ENCODE results near the gene IPO13.

IPO13 gene

DNA sequence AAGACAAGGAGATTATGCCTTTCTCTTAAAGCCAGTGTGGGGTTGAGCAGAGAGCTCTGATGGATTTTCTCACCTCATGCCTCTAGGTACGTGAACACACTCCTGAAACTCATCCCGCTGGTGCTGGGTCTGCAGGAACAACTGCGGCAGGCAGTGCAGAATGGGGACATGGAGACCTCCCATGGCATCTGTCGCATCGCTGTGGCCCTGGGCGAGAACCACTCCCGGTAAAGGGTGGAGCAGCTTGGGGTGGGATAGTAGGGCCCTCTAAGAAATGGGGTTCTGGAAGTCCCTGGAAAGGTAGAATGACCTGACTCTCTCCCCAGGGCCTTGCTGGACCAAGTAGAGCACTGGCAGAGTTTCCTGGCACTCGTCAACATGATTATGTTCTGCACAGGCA lies 9.5 kb downstream of the IPO13 start:
- H3K9me3 ChIP-seq (replicated peaks; ENCODE audit: insufficient read depth, low read length): no peaks in the 10 kb centered on the region
- H3F3A ChIP-seq (ENCODE audit: insufficient read depth, low read length): no peaks in the 10 kb centered on the region
- H3K4me1 ChIP-seq (ENCODE audit: low read length): no peaks in the 10 kb centered on the region
- no peaks in the 10 kb centered on the region for H3K9me2 ChIP-seq (replicated peaks; ENCODE audit: insufficient read depth, low read length)
- H3K9ac ChIP-seq (ENCODE audit: low read length): no peak overlapping the region
- H4K20me1 ChIP-seq (ENCODE audit: insufficient read depth, low read length): no peaks in the 10 kb centered on the region
- no peaks in the 10 kb centered on the region for H3K27me3 ChIP-seq (replicated peaks; ENCODE audit: insufficient read depth, low read length)
- no peak overlapping the region for H3K4me3 ChIP-seq (ENCODE audit: low read length)
- no peak overlapping the region for H3K27ac ChIP-seq (ENCODE audit: low read length)
- H2AFZ ChIP-seq (ENCODE audit: low read length): no peak overlapping the region
- H3K79me2 ChIP-seq (ENCODE audit: low read length): no peaks in the 10 kb centered on the region
- no peaks in the 10 kb centered on the region for H3K36me3 ChIP-seq (replicated peaks; ENCODE audit: insufficient read depth, low read length)
- H3K4me2 ChIP-seq (ENCODE audit: low read depth, low read length): no peak overlapping the region
- no peak for DNase-seq
- no peak for TF ChIP-seq EZH2phosphoT487 (IDR thresholded peaks at IDR 0.05; ENCODE audit: low read length)
- no peak for TF ChIP-seq EZH2 (optimal IDR thresholded peaks at IDR 0.05; ENCODE audit: low read depth, low read length)
- TF ChIP-seq, protein P1, sequence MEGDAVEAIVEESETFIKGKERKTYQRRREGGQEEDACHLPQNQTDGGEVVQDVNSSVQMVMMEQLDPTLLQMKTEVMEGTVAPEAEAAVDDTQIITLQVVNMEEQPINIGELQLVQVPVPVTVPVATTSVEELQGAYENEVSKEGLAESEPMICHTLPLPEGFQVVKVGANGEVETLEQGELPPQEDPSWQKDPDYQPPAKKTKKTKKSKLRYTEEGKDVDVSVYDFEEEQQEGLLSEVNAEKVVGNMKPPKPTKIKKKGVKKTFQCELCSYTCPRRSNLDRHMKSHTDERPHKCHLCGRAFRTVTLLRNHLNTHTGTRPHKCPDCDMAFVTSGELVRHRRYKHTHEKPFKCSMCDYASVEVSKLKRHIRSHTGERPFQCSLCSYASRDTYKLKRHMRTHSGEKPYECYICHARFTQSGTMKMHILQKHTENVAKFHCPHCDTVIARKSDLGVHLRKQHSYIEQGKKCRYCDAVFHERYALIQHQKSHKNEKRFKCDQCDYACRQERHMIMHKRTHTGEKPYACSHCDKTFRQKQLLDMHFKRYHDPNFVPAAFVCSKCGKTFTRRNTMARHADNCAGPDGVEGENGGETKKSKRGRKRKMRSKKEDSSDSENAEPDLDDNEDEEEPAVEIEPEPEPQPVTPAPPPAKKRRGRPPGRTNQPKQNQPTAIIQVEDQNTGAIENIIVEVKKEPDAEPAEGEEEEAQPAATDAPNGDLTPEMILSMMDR (IDR thresholded peaks at IDR 0.05; ENCODE audit: low read length): no peak

DNA sequence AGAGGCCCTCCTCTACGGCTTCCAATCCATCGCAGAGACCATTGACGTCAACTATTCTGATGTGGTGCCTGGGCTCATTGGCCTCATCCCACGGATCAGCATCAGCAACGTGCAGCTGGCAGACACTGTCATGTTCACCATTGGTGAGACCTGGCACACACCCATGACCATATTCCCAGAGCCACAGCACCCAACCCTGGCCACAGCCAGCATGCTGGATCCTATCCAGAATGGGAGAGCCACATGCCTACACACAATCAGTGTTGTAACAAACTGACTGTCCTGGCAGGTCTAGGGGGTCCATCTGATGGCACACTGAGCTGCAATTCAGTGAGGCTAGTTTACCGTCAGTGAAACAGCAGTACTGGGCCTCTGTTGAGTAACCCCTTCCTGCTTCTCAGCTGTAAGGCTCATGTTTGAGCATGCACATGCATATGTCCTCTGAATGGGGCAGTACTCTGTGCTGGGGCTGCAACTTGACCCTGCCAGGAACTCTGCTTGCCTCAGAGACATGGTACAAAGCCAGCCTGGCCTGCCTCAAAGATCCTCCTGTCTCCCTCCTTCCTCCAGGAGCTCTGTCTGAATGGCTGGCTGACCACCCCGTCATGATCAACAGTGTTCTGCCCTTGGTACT lies 10.8 kb downstream of the IPO13 start:
- Histone ChIP-seq H3K4me2 (ENCODE audit: low read depth, low read length) (no peak overlapping the region), H3K36me3 (replicated peaks; ENCODE audit: insufficient read depth, low read length) (no peaks in the 10 kb centered on the region), H3K9me2 (replicated peaks; ENCODE audit: insufficient read depth, low read length) (no peaks in the 10 kb centered on the region), H3K27me3 (replicated peaks; ENCODE audit: insufficient read depth, low read length) (no peaks in the 10 kb centered on the region), H3F3A (ENCODE audit: insufficient read depth, low read length) (no peaks in the 10 kb centered on the region), H3K9me3 (replicated peaks; ENCODE audit: insufficient read depth, low read length) (no peaks in the 10 kb centered on the region), H3K9ac (ENCODE audit: low read length) (no peak overlapping the region), H2AFZ (ENCODE audit: low read length) (no peak overlapping the region), H3K79me2 (ENCODE audit: low read length) (no peaks in the 10 kb centered on the region), H3K4me3 (ENCODE audit: low read length) (no peak overlapping the region), H4K20me1 (ENCODE audit: insufficient read depth, low read length) (no peaks in the 10 kb centered on the region), H3K4me1 (ENCODE audit: low read length) (no peaks in the 10 kb centered on the region), H3K27ac (ENCODE audit: low read length) (no peak overlapping the region)
- no peak for TF ChIP-seq EZH2 (optimal IDR thresholded peaks at IDR 0.05; ENCODE audit: low read depth, low read length)
- TF ChIP-seq EZH2phosphoT487 (IDR thresholded peaks at IDR 0.05; ENCODE audit: low read length): no peak
- no peak for DNase-seq

DNA sequence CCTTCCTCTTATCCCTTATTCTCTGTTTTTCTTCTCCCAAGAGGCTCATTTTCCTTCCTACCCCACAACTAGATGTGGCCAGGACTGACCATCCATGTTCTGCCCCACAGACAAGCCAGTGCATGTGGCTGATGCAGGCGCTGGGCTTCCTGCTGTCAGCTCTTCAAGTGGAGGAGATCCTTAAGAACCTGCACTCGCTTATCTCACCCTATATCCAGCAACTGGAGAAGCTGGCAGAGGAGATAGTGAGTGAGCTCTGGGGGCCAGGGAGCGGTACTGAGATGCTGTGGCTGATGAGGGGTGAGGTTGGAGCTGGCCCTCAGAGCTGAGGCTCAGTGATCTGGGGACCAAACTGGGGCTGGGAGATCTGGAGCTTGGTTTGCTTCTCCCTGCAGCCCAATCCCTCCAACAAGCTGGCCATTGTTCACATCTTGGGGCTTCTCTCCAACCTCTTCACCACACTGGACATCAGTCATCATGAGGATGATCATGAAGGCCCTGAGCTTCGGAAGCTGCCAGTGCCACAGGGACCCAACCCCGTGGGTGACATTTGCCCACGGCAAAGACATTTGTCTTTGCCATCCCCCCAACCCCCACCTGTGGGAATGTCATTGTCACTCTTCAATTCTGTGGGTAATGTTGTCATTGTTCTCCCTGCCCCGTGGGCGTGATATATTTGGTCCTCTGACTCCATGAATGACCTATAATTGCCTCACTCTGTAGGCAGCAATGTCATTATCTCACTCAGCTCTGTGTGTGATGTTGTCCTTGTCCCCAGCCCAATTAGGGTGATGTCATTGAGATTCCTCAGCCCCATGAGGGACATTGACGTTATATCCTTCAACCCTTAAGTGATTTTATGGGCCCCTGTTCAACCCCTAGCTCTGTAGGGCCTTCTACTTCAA lies 11.9 kb downstream of the IPO13 start:
- Histone ChIP-seq H2AFZ (ENCODE audit: low read length) (no peak overlapping the region), H3K27me3 (replicated peaks; ENCODE audit: insufficient read depth, low read length) (no peaks in the 10 kb centered on the region), H3K9me2 (replicated peaks; ENCODE audit: insufficient read depth, low read length) (no peaks in the 10 kb centered on the region), H4K20me1 (ENCODE audit: insufficient read depth, low read length) (no peaks in the 10 kb centered on the region), H3K9ac (ENCODE audit: low read length) (no peak overlapping the region), H3K27ac (ENCODE audit: low read length) (no peak overlapping the region), H3K4me3 (ENCODE audit: low read length) (no peak overlapping the region), H3K79me2 (ENCODE audit: low read length) (no peaks in the 10 kb centered on the region), H3K4me1 (ENCODE audit: low read length) (no peaks in the 10 kb centered on the region), H3K4me2 (ENCODE audit: low read depth, low read length) (no peak overlapping the region), H3K36me3 (replicated peaks; ENCODE audit: insufficient read depth, low read length) (no peaks in the 10 kb centered on the region), H3K9me3 (replicated peaks; ENCODE audit: insufficient read depth, low read length) (no peaks in the 10 kb centered on the region), H3F3A (ENCODE audit: insufficient read depth, low read length) (no peaks in the 10 kb centered on the region; the same call in 1 of the 2 replicates)
- TF ChIP-seq, protein P1 (IDR thresholded peaks at IDR 0.05; ENCODE audit: low read length): no peak
- no peak for TF ChIP-seq EZH2 (optimal IDR thresholded peaks at IDR 0.05; ENCODE audit: low read depth, low read length)
- no peak for TF ChIP-seq EZH2phosphoT487 (IDR thresholded peaks at IDR 0.05; ENCODE audit: low read length)
- no peak for DNase-seq

Data from MM.1S (cell line).